GM10266 (cell line): ENCODE data around the gene CTIF.

ENCODE experiments used
- DNase-seq: peaks from one replicate; pipeline ENCODE4 v3.0.0; 2012; ENCODE audit errors: extremely low spot score
- TF ChIP-seq, protein P1 (sequence below): IDR thresholded peaks from 2 replicates; pipeline ENCODE4 v1.5.1; 2012; ENCODE audit warnings: mild to moderate bottlenecking, low read depth; ENCODE audit not compliant: control insufficient read depth, insufficient read depth; ENCODE audit errors: missing control alignments

The CTIF gene

DNA sequence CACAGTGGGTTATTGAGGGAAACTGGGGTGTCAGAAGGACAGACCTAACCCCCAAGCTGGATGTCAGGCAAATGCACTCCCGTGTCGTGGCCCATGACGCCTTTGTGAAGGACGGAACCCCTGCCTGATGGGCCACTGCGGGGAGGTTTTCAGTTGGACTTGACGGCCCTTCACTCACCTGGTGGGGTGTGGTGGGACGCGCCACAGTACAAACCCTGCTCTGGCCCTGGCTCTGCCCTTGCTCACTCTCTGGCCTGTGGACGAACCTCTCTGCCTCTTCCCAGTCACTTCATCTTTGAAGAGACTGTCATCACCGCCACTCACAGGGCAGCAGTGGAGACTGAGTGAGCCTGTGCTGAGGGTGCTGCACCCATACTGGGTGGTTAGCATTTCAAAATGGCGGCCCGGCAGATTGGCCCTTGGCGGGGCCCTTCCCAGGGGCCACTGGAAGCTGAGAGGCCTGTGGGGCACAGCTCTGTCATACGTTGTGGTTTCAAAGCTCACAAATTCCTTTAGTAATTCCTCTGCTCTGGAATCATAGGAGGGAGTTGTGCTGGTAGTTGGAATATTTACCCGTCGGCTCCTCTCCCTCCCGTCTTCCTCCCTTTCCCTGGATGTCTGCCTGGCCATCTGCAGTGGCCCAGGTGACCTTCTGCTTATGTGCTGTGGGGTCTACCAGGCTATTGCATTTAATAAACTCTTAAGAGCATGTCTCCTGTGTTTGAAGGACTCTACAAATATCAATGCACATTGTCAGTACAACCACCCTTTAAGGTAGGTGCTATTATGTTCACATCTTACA, 200.6 kb downstream of the CTIF start:
- no peak for DNase-seq
- TF ChIP-seq, protein P1, sequence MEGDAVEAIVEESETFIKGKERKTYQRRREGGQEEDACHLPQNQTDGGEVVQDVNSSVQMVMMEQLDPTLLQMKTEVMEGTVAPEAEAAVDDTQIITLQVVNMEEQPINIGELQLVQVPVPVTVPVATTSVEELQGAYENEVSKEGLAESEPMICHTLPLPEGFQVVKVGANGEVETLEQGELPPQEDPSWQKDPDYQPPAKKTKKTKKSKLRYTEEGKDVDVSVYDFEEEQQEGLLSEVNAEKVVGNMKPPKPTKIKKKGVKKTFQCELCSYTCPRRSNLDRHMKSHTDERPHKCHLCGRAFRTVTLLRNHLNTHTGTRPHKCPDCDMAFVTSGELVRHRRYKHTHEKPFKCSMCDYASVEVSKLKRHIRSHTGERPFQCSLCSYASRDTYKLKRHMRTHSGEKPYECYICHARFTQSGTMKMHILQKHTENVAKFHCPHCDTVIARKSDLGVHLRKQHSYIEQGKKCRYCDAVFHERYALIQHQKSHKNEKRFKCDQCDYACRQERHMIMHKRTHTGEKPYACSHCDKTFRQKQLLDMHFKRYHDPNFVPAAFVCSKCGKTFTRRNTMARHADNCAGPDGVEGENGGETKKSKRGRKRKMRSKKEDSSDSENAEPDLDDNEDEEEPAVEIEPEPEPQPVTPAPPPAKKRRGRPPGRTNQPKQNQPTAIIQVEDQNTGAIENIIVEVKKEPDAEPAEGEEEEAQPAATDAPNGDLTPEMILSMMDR: no peak

DNA sequence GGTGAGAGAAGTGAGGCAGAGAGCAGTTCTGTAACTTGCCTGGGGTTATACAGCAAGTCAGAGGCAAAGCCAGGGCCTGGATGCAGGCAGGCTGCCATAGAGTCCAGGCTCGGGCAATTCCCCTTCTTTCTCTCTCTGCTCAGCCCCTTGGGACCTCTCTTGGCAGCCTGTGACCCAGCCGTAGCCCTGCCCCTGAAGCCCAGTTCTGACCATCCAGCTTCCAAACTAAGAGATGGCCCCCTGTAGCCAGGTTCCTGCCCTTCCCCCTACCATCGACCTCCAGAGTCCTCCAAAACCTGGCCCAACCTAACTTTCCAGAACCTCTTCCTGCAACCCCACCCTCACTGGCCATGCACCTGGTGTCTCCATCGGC, 201.2 kb downstream of the CTIF start:
- no peak for DNase-seq
- TF ChIP-seq, protein P1: no peak

DNA sequence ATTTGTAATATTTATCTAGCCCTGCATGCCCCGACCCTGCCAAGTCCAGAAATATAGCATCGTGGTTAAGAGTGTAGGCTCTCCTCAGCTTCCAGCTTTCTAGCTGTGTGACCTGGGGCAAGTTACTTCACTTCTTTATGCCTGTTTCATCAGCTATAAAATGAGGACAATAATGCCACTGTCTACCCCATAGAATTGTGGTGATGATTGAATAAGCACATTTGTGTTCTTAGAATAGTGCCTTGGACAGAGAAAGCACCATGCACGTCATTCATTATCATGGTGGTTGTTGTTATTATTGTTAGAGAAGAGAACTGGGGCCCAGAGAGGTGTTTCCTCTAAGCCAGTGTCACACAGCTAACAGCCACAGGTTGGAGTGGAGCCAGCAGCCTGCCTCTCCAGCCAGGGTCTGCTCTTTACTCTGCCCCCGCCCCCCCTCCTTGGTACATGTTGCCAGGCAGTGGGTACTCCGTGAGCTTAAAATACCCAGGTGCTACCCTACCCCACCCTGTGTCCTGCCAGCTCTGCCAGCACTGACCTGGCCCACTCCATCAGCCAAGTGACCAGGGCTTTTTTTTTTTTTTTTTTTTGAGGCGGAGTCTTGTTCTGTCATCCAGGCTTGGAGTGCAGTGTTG, 202.1 kb downstream of the CTIF start:
- TF ChIP-seq, protein P1: no peak
- no peak for DNase-seq

DNA sequence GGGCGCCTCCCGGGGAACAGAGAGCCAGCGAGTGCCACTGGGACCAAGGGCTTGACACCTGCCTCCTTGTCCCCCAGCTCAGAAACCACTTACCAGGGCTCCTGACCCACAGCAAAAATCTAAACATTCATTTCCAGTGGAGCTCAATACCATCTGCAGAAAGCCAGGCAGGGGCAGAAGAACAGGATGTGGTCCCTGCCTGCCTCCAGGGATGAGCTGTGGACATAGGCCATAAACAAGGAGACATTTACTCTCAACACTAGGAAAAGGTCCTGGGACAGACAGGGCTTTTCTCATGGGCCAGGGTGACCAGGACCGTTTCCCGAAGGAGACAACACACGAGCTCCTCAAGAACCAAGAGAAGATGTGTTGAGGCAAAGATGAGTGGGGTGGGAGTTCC, 203.0 kb downstream of the CTIF start:
- no peak for DNase-seq
- TF ChIP-seq, protein P1: no peak

DNA sequence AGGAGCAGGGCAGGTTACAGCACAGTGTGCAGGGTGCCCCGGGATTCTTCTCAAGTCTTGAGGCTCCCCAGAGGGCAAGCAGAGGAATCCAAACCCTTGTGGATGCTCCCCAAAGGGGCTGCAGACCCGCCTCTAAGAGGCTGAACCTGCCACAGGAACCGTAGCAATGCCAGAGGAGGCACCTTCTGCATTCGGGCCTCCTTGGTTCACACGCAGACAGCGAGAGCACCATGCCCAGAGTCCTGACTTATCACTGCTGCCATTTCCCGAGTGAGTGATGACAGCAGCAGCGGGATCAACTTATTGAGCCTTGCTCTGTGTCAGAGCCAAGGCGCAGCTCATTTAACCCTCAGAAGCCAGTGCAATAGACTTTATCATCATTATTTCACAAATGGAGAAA, 203.5 kb downstream of the CTIF start:
- TF ChIP-seq, protein P1: no peak
- DNase-seq: no peak

DNA sequence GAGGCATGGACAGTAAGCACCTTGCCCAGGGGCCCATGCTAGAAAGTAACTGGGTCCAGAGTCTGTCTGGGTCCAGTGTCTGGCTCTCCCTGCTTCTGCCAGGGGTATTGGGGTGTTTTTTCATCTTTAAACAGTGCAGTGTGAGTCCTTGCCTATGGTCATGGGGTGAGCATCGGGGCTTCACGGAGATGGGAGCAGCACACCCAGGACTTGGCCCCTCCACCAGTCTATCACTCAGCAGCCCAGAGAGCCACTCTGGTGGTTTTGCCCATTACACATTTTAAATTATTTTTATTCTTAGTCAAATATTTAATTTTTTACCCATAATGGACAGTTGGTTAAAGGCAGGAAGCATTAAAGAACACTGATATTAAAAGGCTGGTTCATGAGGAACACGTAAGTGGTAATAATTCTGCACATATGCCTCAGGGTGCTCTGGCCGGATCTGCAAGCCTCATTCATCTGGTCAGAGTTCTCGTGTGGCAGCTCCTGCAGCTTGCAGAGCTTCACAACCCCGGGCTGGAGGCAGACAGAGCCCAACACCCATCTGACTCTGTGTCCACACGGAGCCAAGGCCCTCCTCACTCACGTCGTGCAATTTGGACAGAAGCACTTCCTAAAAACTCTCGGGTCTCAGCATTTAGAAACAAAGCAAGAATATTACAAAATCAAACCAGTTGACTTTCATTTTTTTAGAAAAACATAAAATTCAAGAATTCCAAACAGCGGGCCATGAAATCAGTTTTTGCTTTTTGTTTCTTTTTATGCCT, 204.1 kb downstream of the CTIF start:
- TF ChIP-seq, protein P1: no peak
- no peak for DNase-seq
